NCI-H345 treated with DMSO at 0.1 percent for 48 hours (cell line): ENCODE data around the gene EPSTI1.
"Not testable (repeated sequence)": the region's sequence is repeated elsewhere in the genome, so short reads cannot be mapped to it uniquely, and the experiment has no call there.

Experiments used
- DNase-seq: peaks from one replicate; lab custom pipeline; 2025; ENCODE audit not compliant: unreplicated experiment; lab: John Stamatoyannopoulos, UW

EPSTI1 gene

DNA sequence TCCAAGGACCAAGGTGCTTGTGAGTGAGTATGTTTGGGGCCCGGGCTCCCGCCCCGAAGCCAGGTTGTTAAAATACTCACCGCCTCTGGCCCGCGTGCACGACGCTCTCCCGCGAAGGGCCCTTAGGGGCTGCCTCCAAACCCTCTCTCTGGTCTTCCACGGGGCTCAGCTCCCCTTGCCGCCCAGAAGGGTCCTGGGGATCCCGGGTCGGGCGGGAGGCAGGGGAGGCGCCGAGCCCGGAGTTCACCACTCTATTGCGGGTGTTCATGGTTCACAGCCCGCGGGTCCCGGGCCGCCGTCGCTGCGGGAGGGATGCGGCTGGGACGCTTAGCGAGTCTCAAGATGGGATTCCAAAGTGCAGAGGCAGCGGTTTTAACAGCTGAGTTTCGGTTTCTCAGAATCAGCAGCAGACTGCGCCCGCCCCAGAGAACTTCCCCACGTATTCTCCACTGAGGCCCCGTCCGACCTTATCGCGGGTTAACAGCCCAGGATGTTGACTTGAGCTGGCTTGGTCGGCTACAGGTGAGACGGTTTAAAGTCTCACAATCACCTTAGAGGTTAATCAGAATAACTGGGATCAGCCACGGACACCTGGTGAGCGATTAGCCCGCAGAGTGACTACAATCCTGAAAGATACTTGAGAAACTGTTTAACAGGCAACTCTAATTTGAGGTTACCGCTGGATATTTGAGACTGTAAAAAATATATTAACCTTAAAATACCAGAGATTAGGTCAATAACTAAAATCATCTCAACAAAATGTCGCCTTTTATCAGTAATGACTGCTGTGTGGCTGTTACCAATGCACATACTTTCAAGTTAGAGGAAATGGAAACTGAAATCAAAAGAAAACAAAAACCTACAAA is at the start of gene EPSTI1:
EPSTI1 (minus strand) TSS at position 344 of the 866 bp plus-strand sequence; CDS start at position 268, 76 bp downstream.
- no peak for DNase-seq

- DNase-seq = no peak
Measured at GRCh38 chr13:43041369-43041921, 49.4 kb upstream of the EPSTI1 start.

- not testable (repeated sequence) for DNase-seq
Measured at GRCh38 chr13:43040581-43041368, 48.7 kb upstream of the EPSTI1 start.

DNA sequence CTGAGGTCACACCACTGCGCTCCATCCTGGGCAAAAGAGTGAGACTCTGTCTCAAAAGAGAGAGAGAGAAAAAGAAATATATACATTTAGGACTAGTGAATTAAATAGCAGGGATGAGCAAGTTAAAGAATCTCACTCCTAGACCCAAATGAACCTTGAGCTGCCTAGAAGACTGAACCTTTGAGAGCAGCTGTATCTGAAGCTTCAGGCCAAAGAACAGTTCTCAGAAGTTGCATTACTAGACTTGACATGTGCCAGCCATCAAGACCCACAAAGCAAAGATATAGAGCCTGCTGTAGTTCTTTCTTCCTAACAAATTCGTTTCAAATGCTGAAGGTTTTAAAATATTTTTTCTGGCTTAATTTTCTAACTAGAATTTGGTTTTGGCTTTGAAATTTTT is 47.9 kb upstream of the EPSTI1 start:
- DNase-seq = no peak

- DNase-seq = no peak
Measured at GRCh38 chr13:43036351-43037250, 44.6 kb upstream of the EPSTI1 start.

- DNase-seq = no peak
Measured at GRCh38 chr13:43033038-43033437, 41.0 kb upstream of the EPSTI1 start.

GRCh38 chr13:43031881-43032280 is 39.8 kb upstream of the EPSTI1 start:
- no peak for DNase-seq

DNA sequence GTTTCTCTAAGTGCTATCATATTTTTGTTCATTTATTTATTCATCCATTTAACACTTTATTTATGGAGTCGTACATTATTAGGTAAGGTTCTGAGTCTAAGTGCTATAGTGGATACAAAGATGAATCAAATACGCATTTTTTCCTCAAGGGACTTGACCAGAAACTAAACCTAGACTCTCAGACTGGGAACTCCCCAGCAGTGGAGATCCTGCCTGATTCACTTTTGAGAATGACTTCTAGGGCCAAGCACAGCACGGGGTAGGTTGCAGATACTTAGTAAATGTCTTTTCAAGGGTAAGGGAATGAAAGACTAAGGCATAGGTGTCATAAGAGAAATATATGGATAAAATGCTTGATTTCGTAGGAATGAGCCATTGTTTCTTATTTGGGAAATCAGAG is 38.5 kb upstream of the EPSTI1 start:
- DNase-seq = no peak

DNA sequence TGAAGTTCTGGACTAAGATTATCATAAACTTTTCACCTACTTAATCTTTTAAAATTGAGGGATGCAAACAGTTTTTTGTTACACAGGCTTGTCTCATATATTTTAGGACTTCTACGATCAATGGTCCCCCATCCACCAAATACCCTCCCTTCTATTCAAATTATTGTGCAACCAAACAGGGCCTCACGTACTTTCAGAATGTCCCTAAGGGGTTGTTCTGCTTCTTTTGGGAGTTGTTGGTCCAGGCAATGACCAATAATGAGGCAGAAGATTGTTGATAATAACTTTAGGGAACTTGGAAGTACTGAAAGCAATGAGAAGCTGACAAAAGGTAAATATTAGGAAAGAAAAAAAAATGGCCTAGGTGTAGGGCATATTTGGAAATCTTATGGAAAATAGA is 34.2 kb upstream of the EPSTI1 start:
- no peak for DNase-seq

GRCh38 chr13:43023289-43023963 is 31.4 kb upstream of the EPSTI1 start, which contains the start of gene DNAJC15:
Gene DNAJC15, plus strand, starts transcription at chr13:43023586. Its CDS starts 41 bp downstream, at chr13:43023627.
- no peak for DNase-seq

- no peak for DNase-seq
Measured at GRCh38 chr13:43022934-43023288, 30.9 kb upstream of the EPSTI1 start.

DNA sequence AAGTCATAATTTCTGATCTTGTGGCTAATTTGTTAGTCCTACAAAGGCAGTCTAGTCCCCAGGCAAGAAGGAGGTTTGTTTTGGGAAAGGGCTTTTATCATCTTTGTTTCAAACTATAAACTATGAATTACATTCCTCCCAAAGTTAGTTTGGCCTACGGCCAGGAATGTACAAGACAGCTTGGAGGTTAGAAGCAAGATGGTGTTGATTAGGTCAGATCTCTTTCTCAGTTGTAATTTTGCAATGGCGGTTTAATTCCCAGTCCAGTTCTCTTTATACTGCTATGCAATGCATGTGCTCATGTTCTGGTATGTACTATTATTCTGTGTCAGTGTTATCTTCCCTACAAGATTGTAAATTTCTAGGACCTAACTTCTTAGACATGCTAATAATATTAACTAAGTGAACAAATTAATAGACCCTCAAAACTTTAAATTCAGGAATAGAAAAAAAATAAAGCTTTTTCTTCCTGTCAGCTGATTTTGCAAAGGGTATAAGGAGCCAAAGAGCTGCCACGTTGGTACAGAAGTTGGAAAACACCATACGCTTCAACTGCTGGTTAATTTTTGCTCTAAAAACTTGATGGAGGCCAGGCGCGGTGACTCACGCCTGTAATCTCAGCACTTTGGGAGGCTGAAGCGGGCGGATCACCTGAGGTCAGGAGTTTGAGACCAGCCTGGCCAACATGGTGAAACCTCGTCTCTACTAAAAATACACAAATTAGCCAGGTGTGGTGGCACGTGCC is 30.1 kb upstream of the EPSTI1 start:
- DNase-seq = no peak

DNA sequence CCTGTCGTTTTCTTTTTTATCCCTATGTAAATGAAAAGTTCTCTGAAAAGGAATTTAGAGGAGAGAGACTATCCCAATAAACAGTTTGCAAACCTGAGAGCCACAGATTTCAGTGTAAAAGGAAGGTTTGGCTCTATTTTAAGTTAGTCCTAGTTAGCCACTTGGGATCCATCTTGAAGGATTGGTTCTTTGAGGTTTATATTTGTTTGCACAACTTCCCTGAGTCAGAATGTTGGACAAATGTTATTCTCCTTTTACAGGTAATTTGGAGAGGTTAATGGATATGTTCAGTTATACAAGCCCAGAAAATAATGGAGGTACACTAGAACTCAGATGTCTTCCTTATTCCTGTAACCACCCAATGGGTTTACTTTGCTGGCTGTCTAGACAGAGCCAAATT is 28.8 kb upstream of the EPSTI1 start:
- no peak for DNase-seq

GRCh38 chr13:43019811-43020210 is 27.8 kb upstream of the EPSTI1 start:
- no peak for DNase-seq

DNA sequence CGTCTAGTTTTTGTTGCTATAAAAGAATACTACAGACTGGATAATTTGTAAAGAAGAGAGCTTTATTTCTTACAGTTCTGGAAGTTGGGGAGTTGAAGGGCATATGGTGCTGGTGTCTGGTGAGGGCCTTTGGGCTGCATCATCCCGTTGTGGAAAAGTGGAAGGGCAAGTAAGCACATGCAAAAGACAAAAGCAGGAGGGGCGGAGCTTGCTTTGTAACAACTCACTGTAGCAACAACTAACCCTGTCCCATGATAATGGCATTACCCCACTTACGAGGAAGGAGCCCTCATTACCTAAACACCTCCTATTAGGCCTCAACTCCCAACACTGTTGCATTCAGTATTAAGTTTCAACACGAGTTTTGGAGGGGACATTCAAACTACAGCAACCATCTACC is 24.2 kb upstream of the EPSTI1 start:
- no peak for DNase-seq

DNA sequence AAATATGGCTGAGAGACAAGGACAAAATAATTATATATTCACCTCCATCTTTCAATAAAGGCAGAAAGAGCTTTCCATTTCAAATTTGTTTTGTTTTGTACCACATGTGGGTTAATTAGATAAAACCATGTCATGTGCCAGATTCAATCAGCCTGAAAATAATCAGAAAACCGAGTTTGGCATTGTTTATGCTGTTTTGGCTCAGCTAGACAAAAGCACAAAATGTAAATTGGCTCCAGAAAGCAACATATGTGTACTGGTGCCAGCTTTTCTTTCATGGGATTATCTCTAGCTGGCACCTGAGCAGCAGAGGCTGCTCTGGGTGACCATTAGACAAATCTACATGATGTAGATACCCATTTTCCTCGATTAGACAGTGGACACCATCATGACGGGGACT is 22.1 kb upstream of the EPSTI1 start:
- DNase-seq = no peak

- DNase-seq = no peak
Measured at GRCh38 chr13:43009506-43009905, 17.5 kb upstream of the EPSTI1 start.

- no peak for DNase-seq
Measured at GRCh38 chr13:43008596-43008995, 16.6 kb upstream of the EPSTI1 start.

GRCh38 chr13:43006893-43007631 is 15.0 kb upstream of the EPSTI1 start:
- no peak for DNase-seq
